Measurements from ENCODE around the gene MYO9B.

MYO9B gene

GRCh38 chr19:17246681-17247425 is 171.3 kb downstream of the MYO9B start:
- DNase-seq = peak; percentile 79

- no peak for DNase-seq
Observed at GRCh38 chr19:17248011-17248776, 172.6 kb downstream of the MYO9B start.

- DNase-seq = no peak
Observed at GRCh38 chr19:17249887-17250548, 174.4 kb downstream of the MYO9B start.

- no peak for DNase-seq
Observed at GRCh38 chr19:17254636-17255035, 179.1 kb downstream of the MYO9B start.

GRCh38 chr19:17255150-17255621 is 179.6 kb downstream of the MYO9B start:
- DNase-seq = no peak

GRCh38 chr19:17256130-17256529 is 180.6 kb downstream of the MYO9B start:
- DNase-seq = no peak

- no peak for DNase-seq
Observed at GRCh38 chr19:17259118-17259780, 183.7 kb downstream of the MYO9B start.

GRCh38 chr19:17259934-17260333 is 184.4 kb downstream of the MYO9B start:
- DNase-seq = no peak

- peak; percentile 54 for DNase-seq
Observed at GRCh38 chr19:17260842-17261325, 185.3 kb downstream of the MYO9B start.

GRCh38 chr19:17262557-17262956 is 187.0 kb downstream of the MYO9B start:
- DNase-seq = no peak
